NCI-H1048 (cell line): Measurements from ENCODE around the gene ALG8.
"Not testable (repeated sequence)": the region's sequence is repeated elsewhere in the genome, so short reads cannot be mapped to it uniquely, and the experiment has no call there.

Source experiments
- DNase-seq: peaks from one replicate; lab custom pipeline; 2025; lab: John Stamatoyannopoulos, UW

The ALG8 gene

GRCh38 chr11:78100676-78101472 is 38.6 kb downstream of the ALG8 start:
- no peak for DNase-seq

DNA sequence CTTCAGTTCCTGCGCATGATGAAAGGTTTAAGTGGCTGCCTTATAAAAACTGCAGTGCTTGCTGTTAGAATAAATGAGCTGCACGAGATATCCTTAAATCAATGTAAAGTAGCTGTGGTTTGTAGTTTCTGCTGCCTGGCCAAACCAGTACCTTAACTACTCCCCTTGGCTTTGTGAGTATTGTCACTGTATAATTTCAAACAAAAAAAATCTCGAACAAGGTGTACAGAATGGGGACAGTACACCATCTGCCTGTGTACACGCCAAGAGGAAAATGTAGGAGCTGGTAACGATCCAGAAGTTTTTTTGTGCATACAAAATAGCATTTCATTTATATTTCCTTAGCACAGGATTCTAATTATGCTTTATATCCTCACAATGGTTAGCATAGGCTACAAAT is 39.2 kb downstream of the ALG8 start:
- no peak for DNase-seq

DNA sequence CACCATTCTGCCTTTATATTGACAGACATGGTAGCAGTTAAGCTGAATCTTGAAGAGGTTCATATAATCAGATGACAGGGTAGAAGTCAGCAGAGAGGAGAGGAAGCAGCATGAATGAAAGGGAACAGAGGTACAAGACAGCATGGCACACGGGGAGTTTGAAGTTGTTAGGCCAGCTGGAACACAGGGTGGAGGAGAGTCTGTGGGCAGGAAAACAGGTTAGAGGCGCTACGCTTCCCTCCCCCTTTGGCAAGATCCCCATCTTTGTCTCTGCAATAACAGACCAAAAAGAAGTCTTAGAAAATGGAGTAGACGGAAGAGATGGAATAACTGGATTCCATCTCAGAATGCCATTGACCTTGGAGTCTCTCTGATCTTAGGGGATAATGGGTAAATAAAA is 39.8 kb downstream of the ALG8 start:
- DNase-seq = no peak

GRCh38 chr11:78097666-78098385 is 41.6 kb downstream of the ALG8 start:
- no peak for DNase-seq

GRCh38 chr11:78094250-78094649 is 45.2 kb downstream of the ALG8 start:
- no peak for DNase-seq

GRCh38 chr11:78086521-78087074 is 52.8 kb downstream of the ALG8 start:
- not testable (repeated sequence) for DNase-seq

GRCh38 chr11:78085972-78086371 is 53.5 kb downstream of the ALG8 start:
- DNase-seq = no peak

DNA sequence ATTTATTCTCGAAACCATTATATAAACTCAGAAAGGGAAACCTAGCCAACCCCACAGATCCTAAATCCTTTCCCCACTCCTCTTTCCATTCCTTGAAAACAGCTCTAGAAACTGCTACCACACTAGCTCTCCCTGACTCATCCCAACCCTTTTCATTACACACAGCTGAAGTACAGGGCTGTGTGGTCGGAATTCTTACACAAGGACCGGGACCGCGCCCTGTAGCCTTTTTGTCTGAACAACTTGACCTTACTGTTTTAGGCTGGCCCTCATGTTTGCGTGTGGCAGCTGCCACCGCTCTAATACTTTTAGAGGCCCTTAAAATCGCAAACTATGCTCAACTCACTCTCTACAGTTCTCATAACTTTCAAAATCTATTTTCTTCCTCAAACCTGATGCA is 54.9 kb downstream of the ALG8 start:
- DNase-seq = not testable (repeated sequence)

DNA sequence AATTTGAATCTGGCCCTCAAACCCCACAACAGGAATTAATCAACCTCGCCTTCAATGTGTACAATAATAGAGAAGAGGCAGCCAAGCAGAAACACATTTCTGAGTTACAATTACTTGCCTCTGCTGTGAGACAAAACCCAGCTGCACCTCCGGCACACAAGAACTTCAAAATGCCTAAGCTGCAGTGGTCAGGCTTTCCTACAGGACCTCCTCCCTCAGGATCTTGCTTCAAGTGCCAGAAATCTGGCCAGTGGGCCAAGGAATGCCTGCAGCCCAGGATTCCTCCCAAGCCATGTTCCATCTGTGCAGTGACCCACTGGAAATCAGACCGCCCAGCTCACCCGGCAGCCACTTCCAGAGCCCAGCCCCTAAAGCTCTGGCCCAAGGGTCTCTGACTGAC is 56.4 kb downstream of the ALG8 start:
- no peak for DNase-seq

DNA sequence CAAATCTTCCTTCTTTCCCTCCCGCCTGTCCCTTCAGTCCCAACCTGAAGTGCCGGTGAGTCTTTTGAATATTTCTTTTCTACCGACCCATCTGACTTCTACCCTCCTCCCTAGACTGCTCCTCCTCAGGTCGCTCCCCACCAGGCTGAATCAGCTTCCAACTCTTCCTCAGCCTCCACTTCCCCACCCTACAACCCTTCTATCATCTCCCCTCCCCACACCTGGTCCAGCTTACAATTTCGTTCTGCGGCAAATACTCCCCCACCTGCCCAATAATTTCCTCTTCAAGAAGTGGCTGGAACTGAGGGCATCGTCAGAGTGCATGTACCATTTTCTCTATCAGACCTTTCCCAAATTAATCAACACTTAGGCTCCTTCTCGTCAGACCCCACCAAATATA is 57.3 kb downstream of the ALG8 start:
- no peak for DNase-seq

GRCh38 chr11:78081583-78081982 is 57.8 kb downstream of the ALG8 start:
- DNase-seq = no peak

GRCh38 chr11:78080818-78081495 is 58.5 kb downstream of the ALG8 start:
- DNase-seq = no peak

GRCh38 chr11:78080084-78080817 is 59.2 kb downstream of the ALG8 start:
- no peak for DNase-seq

DNA sequence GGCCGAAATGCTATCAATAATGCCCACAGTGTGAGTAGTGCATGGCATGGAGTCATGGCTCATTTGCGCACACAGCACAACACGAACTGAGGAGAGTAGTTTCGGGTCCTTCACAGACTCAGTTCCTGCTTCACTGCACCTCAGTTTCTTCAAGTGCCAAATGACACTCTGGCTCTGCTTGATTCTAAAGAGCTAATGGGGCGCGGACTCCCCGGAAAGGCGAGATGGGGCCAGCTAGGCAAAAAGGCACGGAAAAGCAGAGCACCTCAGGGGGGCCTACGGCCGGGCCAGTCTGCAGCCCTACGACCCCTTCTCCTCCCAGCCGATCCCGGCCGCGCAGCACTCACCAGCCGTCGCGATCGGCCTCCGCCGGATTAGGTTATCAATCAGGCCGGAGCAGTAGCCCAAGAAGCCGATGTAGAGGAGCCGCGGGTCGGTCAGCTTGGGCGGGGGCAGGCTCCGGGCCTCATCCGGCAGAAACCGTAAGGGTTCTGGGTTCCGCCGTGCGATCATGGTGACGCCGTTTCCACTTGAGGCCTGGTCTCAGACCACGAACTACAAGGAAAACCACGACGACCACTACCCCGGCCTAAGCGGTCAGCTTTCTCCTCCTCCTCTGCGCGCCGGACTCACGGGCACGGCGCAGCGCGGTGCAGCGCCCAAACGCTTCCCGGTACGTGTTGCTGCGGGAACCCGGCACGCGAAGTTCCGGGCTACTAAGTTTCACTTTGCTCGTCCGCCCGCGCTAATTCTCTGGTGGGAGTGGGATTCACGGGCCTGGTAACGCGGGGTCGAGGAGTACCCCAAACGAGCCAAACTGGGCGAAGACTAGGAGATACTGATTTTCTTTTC is 60.0 kb downstream of the ALG8 start, which contains the start of gene NDUFC2:
Gene NDUFC2, minus strand, starts transcription at position 631 of the 852 bp plus-strand sequence. Its CDS starts 118 bp downstream, at position 513.
- peak; percentile 27 for DNase-seq

DNA sequence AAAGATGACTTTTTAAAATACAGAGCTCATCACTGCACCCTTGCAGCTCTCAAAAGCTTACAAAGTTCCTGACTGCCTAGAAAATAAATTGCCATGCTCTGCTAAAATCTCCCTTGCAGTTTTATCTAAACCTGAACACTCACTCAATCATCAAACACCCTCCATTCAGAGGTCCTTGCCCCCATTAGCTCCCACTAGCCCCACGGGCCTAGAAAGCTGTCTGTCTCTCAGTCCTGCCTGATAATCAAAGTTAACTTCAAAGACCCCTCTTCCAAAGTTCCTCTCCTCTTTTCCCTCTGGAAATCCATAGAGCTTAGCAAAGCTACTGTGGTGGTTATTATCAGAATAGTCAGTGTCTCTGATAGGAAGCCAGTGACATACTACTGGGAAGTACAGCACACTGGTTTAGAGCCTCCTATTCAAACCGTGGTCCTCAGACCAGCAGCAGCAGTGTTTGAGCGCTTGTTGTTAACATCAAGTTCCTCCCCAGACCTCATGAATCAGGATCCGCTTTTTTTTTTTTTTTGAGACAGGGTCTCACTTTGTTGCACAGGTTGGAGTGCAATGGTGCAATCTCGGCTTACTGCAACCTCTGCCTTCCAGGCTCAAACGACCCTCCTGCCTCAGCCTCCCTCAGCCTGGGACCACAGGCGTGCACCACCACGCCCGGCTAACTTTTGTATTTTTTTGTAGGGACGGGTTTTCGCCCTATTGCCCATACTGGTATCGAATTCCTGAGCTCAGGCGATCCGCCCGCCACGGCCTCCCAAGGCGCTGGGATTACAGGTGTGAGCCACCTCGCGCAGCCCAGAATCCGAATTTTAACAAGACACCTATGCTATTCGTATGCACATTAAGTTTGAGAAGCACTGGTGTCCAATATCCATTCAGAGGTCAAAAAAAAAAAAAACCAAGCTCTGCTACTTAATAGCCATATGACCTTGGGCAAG is 60.9 kb downstream of the ALG8 start:
- no peak for DNase-seq

- not testable (repeated sequence) for DNase-seq
Measured at GRCh38 chr11:78077592-78077991, 61.8 kb downstream of the ALG8 start.

DNA sequence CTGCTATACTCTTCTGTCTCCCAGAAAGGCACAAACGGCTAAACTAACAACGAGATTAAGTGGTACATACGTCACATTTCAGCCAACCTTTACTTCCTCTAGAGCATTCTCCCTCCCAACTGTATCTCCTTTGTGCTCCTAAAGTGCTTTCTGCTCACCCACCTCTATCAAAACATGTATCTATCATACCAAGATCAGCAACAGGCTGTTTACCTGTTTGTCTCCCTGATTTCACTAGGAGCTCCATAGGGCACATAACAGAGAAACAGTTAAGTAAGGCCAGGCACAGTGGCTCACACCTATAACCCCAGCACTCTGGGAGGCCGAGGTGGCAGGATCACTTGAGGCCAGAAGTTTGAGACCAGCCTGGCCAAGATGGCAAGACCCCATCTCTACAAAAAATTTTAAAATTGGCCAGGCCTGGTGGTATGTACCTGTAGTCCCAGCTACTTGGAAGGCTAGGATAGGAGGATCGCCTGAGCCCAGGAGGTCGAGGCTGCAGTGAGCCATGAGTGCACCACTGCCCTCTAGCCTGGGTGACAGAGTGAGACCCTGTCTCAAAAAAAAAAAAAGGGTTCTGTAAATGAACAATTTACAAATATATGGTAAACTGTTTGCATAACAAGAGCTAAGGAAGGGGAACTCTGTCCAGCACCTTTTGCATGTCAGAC is 62.6 kb downstream of the ALG8 start:
- DNase-seq = no peak

DNA sequence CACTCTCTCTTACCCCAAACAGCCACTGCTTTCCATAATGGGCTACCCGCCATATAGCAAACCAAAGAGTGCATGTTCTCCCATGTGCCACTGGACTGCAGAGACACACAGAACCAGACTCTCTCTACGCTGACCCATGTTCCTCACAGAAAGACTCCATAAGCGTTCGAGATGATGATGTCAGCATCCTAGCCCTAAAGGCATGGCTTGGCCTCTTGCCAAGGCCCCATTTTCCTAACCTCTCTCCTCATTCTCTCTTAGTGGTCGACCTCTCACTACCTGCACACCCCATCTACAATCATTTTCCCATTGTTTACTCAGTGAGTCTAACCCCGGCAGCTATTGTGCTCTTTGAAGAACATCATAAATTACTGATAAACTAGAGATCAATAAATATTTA is 64.7 kb downstream of the ALG8 start:
- no peak for DNase-seq

DNA sequence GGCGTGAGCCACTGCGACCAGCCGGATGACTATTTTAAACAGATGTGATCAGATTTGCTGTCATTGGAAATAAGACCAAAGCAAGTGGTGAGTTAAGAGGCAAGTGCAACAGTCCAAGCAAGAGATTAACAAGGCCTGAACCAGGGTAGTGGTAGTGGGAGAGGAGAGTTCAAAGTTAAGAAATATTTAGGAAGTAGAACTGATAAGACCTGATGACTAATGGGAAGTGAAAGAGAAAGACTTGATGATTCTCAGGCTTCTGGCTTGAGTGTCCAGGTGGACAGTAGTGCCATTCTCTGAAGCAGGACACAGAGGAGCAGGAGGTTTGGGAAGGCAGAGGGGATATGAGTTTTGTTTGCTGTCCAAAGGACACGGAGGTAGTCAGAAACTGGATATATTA is 67.0 kb downstream of the ALG8 start:
- DNase-seq = no peak
